ENCODE measurements around the gene SUSD2.

Gene SUSD2

GRCh38 chr22:24230911-24231656, 49.8 kb downstream of the SUSD2 start:
- H3K27me3 ChIP-seq (replicated peaks) = no peaks in the 10 kb centered on the region
- no peak overlapping the region for H3K27ac ChIP-seq
- TF ChIP-seq, protein P1, sequence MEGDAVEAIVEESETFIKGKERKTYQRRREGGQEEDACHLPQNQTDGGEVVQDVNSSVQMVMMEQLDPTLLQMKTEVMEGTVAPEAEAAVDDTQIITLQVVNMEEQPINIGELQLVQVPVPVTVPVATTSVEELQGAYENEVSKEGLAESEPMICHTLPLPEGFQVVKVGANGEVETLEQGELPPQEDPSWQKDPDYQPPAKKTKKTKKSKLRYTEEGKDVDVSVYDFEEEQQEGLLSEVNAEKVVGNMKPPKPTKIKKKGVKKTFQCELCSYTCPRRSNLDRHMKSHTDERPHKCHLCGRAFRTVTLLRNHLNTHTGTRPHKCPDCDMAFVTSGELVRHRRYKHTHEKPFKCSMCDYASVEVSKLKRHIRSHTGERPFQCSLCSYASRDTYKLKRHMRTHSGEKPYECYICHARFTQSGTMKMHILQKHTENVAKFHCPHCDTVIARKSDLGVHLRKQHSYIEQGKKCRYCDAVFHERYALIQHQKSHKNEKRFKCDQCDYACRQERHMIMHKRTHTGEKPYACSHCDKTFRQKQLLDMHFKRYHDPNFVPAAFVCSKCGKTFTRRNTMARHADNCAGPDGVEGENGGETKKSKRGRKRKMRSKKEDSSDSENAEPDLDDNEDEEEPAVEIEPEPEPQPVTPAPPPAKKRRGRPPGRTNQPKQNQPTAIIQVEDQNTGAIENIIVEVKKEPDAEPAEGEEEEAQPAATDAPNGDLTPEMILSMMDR (IDR thresholded peaks at IDR 0.05; ENCODE audit: low read depth, low read length, missing control alignments) = peak; percentile 60
- peaks cover 58% of the 10 kb centered on the region for H3K36me3 ChIP-seq (replicated peaks)
- in situ Hi-C loops (cut with HindIII; ENCODE audit: low pct_ligation_motif_present, low sequenced_read_pairs) = no loop called here
- H3K4me3 ChIP-seq (ENCODE audit: low read depth, low read length) = no peak overlapping the region
- no peak for DNase-seq

DNA sequence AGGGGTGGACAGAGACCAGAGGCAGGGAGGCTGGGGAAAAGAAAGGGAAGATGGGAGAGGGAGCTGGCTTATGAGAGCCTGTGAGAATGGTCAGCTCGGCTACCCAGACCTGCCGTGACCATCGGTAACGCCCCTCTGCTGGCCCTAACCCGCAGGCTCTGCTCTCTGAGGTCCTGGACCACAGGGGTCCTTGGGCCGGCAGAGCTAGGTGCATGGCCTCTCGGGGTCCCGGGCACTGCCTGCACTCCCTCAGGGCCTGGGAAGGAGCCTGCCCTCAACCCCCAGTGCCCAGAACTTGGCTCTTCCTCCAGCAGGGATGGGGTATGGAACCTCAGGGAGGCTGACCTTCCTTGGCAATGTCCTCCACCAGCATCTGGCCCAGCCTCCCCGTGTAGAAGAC, 50.4 kb downstream of the SUSD2 start:
- no peak overlapping the region for H3K4me3 ChIP-seq (ENCODE audit: low read depth, low read length)
- H3K36me3 ChIP-seq (replicated peaks) = peaks cover 56% of the 10 kb centered on the region
- H3K27ac ChIP-seq = no peak overlapping the region
- in situ Hi-C loops (cut with HindIII; ENCODE audit: low pct_ligation_motif_present, low sequenced_read_pairs) = no loop called here
- TF ChIP-seq, protein P1 (IDR thresholded peaks at IDR 0.05; ENCODE audit: low read depth, low read length, missing control alignments) = no peak
- no peak for DNase-seq
- H3K27me3 ChIP-seq (replicated peaks) = no peaks in the 10 kb centered on the region

DNA sequence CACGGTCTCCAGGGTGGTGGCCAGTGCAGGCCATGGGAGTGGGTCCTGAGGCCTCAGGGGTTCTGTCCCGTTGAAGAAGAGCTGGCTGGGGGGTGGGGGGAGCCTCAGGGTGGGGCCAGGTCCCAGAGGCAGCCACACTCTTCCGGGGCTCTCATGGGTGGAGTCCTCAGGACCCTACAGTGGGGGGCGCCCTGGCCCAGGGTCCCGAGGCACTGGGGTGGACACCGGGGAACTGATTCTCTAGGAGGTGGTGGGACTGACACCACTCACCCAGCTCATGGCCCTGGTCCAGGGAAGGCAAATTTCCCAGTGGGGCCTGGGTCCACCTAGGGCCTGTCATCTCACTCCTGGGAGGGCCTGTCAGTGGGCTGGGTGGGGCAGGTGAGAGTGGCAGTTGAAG, 50.8 kb downstream of the SUSD2 start:
- Histone ChIP-seq H3K27ac (no peak overlapping the region), H3K4me3 (ENCODE audit: low read depth, low read length) (no peak overlapping the region), H3K36me3 (replicated peaks) (peaks cover 53% of the 10 kb centered on the region), H3K27me3 (replicated peaks) (no peaks in the 10 kb centered on the region)
- in situ Hi-C loops (cut with HindIII; ENCODE audit: low pct_ligation_motif_present, low sequenced_read_pairs) = no loop called here
- no peak for DNase-seq
- TF ChIP-seq, protein P1 (IDR thresholded peaks at IDR 0.05; ENCODE audit: low read depth, low read length, missing control alignments) = no peak

DNA sequence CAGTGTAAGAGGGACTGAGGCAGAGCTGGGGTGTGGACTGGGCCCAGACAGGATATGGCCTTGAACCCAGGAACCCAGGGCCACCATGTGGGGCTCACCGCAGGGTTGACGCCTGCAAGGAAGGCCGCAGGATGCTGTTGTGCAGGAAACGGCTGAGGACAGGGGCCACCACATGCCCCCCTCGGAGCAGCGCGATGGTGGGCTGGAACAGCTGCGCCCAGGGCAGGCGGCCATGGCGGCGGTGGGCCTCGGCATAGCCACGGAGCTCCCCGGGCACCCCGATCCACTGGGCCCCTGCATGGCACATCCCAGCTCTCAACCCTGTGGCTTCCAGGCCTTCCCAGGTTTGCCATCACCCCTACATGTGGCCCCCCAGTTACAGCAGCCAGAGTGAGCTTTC, 51.4 kb downstream of the SUSD2 start:
- H3K27me3 ChIP-seq (replicated peaks) = no peaks in the 10 kb centered on the region
- in situ Hi-C loops (cut with HindIII; ENCODE audit: low pct_ligation_motif_present, low sequenced_read_pairs) = no loop called here
- TF ChIP-seq, protein P1 (IDR thresholded peaks at IDR 0.05; ENCODE audit: low read depth, low read length, missing control alignments) = no peak
- peaks cover 47% of the 10 kb centered on the region for H3K36me3 ChIP-seq (replicated peaks)
- H3K4me3 ChIP-seq (ENCODE audit: low read depth, low read length) = no peak overlapping the region
- no peak for DNase-seq
- no peak overlapping the region for H3K27ac ChIP-seq

GRCh38 chr22:24233235-24233634, 51.9 kb downstream of the SUSD2 start:
- Histone ChIP-seq H3K36me3 (replicated peaks) (peaks cover 45% of the 10 kb centered on the region), H3K27me3 (replicated peaks) (no peaks in the 10 kb centered on the region), H3K4me3 (ENCODE audit: low read depth, low read length) (no peak overlapping the region), H3K27ac (no peak overlapping the region)
- in situ Hi-C loops (cut with HindIII; ENCODE audit: low pct_ligation_motif_present, low sequenced_read_pairs) = no loop called here
- TF ChIP-seq, protein P1 (IDR thresholded peaks at IDR 0.05; ENCODE audit: low read depth, low read length, missing control alignments) = no peak
- DNase-seq = no peak

- in situ Hi-C loops (cut with HindIII; ENCODE audit: low pct_ligation_motif_present, low sequenced_read_pairs) = no loop called here
Measured at GRCh38 chr22:24233816-24234215, 52.5 kb downstream of the SUSD2 start.

More at GRCh38 chr22:24233816-24234215, 52.5 kb downstream of the SUSD2 start:
- TF ChIP-seq, protein P1 (IDR thresholded peaks at IDR 0.05; ENCODE audit: low read depth, low read length, missing control alignments) = no peak
- H3K27me3 ChIP-seq (replicated peaks) = no peaks in the 10 kb centered on the region
- no peak overlapping the region for H3K27ac ChIP-seq
- no peak for DNase-seq
- peaks cover 39% of the 10 kb centered on the region for H3K36me3 ChIP-seq (replicated peaks)
- H3K4me3 ChIP-seq (ENCODE audit: low read depth, low read length) = no peak overlapping the region

Data from brain microvascular endothelial cell (primary cell).